HG03521 (cell line): ENCODE results near the gene PIGL.
"Not testable (repeated sequence)": the region's sequence is repeated elsewhere in the genome, so short reads cannot be mapped to it uniquely, and the experiment has no call there.

Experiments used
- ATAC-seq: cut with Tn5 transposase; IDR thresholded peaks from one replicate; pipeline ENCODE4 v1.9.1; 2021; ENCODE audit warnings: mild to moderate bottlenecking, moderate library complexity; ENCODE audit not compliant: unreplicated experiment

PIGL gene

GRCh38 chr17:16304830-16305229 lies 87.8 kb downstream of the PIGL start:
- no peak for ATAC-seq

DNA sequence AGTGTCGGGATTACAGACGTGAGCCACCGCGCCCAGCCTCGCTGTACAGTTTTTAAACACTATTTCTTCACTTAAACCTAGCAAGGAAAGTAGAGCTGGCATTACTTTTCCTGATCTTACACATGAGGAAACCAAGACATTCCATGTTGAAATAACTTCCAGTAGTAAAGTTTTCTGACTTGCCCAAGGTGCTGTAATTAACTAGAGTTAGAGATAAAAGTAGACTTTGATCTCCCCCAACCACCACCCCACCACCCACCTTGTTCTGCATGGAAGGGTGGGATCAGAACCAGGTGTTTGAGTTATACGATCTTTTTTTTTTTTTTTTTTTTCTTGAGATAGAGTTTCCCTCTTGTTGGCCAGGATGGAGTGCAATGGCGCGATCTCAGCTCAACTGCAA lies 89.2 kb downstream of the PIGL start:
- no peak for ATAC-seq

GRCh38 chr17:16312061-16312460 lies 95.1 kb downstream of the PIGL start:
- ATAC-seq = not testable (repeated sequence)

- no peak for ATAC-seq
These were observed 96.4 kb downstream of the PIGL start for GRCh38 chr17:16313139-16314090.

DNA sequence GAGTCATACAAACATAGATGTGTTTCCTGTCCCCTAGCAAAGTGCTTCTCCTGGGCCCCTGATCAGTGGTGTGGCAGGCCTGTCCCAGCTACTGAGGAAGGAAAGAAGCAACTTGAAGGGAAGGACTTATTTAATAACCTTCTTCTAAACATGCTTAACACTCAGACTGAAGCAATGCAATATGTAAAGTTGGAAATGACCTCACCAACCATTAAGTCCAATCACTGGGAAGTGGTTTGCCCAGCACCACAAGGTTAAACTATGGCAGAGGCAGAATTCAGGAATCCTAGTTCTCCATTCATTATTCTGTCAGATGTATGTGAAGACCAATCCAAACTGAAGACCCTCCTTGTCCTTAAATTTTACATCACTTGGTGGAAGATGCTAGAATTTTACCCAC lies 97.2 kb downstream of the PIGL start:
- no peak for ATAC-seq

GRCh38 chr17:16314859-16315258 lies 97.8 kb downstream of the PIGL start:
- no peak for ATAC-seq

DNA sequence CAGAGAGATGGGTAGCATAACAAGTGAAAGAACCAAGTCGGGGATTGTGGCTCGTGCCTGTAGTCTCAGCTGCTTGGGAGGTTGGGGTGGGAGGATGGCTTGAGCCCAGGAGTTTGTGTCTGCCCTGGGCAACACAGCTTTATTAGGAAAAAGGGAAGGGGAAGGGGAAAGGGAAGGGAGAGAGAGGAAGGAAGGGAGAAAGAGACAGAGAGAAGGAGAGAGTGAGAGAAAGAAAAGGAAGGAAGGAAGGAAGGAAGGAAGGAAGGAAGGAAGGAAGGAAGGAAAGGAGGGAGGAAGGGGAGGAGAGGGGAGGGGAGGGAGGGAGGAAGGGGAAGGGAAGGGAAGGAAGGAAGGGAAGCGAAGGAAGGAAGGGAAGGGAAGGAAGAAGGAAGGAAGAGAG lies 103.0 kb downstream of the PIGL start:
- no peak for ATAC-seq

DNA sequence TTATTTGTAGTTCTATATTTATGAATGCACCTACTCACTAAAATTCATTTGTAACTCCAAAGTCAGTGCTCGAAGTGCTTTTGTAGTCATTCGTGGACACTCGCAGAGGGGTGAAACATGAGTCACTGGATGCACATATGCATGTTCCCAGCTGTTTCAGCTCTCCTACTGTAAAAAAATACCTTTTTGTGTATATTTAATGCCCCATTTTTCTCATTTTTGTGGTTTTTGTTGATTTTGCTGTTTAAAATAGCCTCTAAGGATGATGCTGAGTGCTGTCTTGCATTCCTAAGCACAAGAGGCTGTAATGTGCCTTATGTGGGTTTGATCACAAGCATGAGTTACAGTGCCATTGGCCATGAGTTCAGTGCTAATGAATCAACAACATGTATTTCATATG lies 105.6 kb downstream of the PIGL start:
- ATAC-seq = no peak

DNA sequence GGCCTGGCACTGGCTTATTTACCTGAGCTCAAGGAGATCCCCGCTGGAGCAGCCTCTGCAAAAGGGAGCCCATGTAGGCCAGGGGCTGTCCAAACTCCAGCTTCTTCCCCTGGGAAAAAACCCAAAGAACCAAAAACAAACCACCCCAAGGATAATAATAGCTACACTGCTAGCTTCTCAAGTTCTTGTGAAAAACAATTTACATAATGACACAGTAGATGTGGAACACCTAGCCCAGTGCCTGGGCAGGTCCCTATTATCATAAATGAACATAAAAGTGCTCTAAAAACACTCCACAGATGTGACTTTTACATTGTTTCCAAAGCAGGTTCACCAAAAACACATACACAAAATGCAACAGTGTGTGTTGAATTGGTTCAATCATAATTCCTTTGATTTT lies 109.0 kb downstream of the PIGL start:
- no peak for ATAC-seq

DNA sequence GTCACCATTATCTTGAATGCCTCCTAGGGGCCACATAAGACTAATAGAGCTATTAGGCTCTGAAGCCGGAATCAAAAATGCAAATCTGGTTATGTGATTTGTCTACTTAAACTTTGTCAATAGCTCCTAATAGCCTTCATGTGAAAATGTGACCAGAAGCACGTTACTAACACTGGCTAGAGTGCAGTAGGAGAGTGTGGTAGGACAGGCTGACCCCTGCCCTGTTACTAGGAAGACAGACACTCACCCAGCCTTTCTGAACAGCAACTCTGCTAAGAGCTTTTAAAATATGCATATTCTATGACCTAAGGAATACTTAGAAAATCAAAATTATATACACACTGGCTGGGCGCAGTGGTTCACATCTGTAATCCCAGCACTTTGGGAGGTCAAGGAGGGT lies 110.0 kb downstream of the PIGL start:
- ATAC-seq = no peak

- ATAC-seq = no peak
These were observed 112.0 kb downstream of the PIGL start for GRCh38 chr17:16328997-16329396.

- no peak for ATAC-seq
These were observed 112.7 kb downstream of the PIGL start for GRCh38 chr17:16329519-16330271.

- ATAC-seq = no peak
These were observed 121.4 kb downstream of the PIGL start for GRCh38 chr17:16338391-16338790.

DNA sequence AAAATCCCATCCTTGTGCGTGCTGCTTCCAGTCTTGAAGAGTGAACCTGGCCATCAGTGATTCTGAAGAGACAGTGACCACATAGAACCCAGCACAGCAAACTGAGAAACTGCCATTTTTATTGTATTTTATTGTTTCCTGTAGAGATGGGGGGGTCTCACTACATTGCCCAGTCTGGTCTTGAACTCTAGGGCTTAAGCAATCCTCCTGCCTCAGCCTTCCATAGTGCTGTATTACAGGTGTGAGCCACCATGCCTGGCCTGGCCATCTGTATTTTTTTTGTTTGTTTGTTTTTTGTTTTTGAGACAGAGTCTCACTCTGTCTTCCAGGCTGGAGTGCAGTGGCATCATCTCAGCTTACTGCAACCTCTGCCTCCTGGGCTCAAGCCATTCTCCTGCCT lies 122.4 kb downstream of the PIGL start:
- ATAC-seq = no peak

GRCh38 chr17:16339959-16340358 lies 122.9 kb downstream of the PIGL start:
- ATAC-seq = no peak

GRCh38 chr17:16342979-16343378 lies 126.0 kb downstream of the PIGL start:
- no peak for ATAC-seq

GRCh38 chr17:16343569-16343968 lies 126.6 kb downstream of the PIGL start:
- ATAC-seq = no peak

GRCh38 chr17:16345565-16345964 lies 128.6 kb downstream of the PIGL start:
- ATAC-seq = no peak

DNA sequence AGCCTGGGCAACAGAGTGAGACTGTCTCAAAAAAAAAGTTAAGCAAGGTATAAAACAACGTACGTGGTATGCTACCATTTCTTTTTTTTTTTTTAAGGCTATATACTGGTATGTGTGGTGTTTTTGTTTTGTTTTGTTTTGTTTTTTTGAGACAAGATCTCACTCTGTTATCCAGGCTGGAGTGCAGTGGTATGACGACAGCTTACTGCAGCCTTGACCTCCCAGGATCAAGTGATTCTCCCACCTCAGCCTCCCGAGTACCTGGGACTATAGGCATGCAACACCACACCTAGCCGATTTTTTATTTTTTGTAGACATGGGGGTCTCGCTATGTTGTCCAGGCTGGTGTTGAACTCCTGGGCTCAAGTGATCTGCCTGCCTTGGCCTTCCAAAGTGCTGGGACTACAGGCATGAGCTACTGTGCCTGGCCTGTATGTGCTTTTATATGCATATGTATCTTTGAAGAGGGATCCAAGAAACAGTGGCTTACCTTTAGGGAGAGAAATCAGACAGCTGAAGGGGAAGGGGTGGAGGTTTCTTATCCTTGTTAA lies 129.8 kb downstream of the PIGL start:
- ATAC-seq = no peak

DNA sequence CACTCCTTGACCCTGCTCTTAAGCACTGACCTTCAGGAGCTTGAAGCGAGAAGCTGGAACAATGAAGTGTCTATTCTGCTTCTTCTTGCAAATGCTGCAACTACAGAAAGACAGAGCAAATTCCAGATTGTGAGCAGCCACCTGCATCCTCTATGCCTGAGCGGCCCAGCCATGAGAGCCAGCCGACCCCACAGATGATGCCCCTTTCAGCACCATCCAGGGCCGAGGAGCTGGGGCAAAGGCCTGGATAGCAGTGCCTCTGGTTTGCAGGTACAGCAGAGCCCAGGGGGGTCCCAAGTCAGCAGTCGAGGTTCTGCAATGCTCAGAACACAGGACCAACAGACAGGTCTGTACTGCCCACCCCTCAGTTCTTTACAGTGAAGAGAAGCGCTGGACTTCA lies 131.6 kb downstream of the PIGL start:
- no peak for ATAC-seq

DNA sequence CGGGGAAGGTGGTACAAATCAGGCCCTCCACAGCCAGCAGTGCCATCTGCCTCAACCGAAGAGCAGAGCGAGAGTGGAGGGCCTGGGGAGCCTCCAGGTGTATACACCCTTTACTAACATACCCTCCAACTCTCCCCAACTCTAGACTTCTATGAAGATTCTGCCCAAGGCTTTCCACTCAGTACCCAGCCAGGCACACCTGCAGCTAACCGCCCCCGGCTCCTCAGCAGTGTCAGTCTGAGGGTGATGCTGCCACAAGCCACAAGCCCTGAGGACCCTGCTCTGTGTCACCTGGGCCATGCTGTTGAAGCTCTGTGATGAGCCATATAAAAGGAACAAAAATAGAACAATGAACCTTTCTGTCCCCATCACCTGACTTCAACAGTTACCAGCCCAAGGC lies 132.4 kb downstream of the PIGL start:
- ATAC-seq = no peak

- ATAC-seq = no peak
These were observed 134.8 kb downstream of the PIGL start for GRCh38 chr17:16351831-16352230.
